Fibroblast of gingiva (primary cell): ENCODE data around the gene IQCK.

Experiments used
- DNase-seq: peaks from one replicate; pipeline ENCODE4 v3.0.0-alpha.2; 2011; ENCODE audit warnings: low read depth

IQCK gene

GRCh38 chr16:19860166-19861041 is 142.3 kb downstream of the IQCK start:
- peak; percentile 7 for DNase-seq

- DNase-seq = no peak
Observed at GRCh38 chr16:19861133-19861532, 143.1 kb downstream of the IQCK start.

GRCh38 chr16:19861811-19862327 is 143.8 kb downstream of the IQCK start:
- no peak for DNase-seq

- DNase-seq = no peak
Observed at GRCh38 chr16:19863990-19864389, 145.9 kb downstream of the IQCK start.

- DNase-seq = no peak
Observed at GRCh38 chr16:19864566-19864965, 146.5 kb downstream of the IQCK start.

GRCh38 chr16:19868421-19868820 is 150.3 kb downstream of the IQCK start:
- DNase-seq = no peak

- no peak for DNase-seq
Observed at GRCh38 chr16:19871721-19872120, 153.7 kb downstream of the IQCK start.

GRCh38 chr16:19872179-19872863 is 154.2 kb downstream of the IQCK start:
- DNase-seq = no peak

GRCh38 chr16:19872935-19873334 is 154.9 kb downstream of the IQCK start:
- no peak for DNase-seq

GRCh38 chr16:19874026-19874425 is 156.0 kb downstream of the IQCK start:
- DNase-seq = no peak

GRCh38 chr16:19874851-19875546 is 156.9 kb downstream of the IQCK start:
- no peak for DNase-seq

GRCh38 chr16:19875900-19876299 is 157.8 kb downstream of the IQCK start:
- no peak for DNase-seq

- DNase-seq = no peak
Observed at GRCh38 chr16:19876501-19877059, 158.5 kb downstream of the IQCK start.

GRCh38 chr16:19878757-19879156 is 160.7 kb downstream of the IQCK start:
- no peak for DNase-seq

- DNase-seq = no peak
Observed at GRCh38 chr16:19879241-19879792, 161.2 kb downstream of the IQCK start.

- DNase-seq = no peak
Observed at GRCh38 chr16:19881028-19881427, 163.0 kb downstream of the IQCK start.

- no peak for DNase-seq
Observed at GRCh38 chr16:19881783-19882182, 163.7 kb downstream of the IQCK start.

- no peak for DNase-seq
Observed at GRCh38 chr16:19882186-19882585, 164.1 kb downstream of the IQCK start.

- no peak for DNase-seq
Observed at GRCh38 chr16:19882646-19883045, 164.6 kb downstream of the IQCK start.

- no peak for DNase-seq
Observed at GRCh38 chr16:19883296-19883965, 165.4 kb downstream of the IQCK start.

- no peak for DNase-seq
Observed at GRCh38 chr16:19883966-19884485, 166.0 kb downstream of the IQCK start.
